ENCODE data around the gene ERFL. TPM values are rescaled to one million over a fixed set of nuclear protein-coding genes. Genes with fewer than 3 reads are reported as not detected.

The ERFL gene
- total and polyA plus RNA-seq, 2 donors (not counting 1 experiment from before 2014, with no cell fraction given): 2.3 to 5.5 TPM

DNA sequence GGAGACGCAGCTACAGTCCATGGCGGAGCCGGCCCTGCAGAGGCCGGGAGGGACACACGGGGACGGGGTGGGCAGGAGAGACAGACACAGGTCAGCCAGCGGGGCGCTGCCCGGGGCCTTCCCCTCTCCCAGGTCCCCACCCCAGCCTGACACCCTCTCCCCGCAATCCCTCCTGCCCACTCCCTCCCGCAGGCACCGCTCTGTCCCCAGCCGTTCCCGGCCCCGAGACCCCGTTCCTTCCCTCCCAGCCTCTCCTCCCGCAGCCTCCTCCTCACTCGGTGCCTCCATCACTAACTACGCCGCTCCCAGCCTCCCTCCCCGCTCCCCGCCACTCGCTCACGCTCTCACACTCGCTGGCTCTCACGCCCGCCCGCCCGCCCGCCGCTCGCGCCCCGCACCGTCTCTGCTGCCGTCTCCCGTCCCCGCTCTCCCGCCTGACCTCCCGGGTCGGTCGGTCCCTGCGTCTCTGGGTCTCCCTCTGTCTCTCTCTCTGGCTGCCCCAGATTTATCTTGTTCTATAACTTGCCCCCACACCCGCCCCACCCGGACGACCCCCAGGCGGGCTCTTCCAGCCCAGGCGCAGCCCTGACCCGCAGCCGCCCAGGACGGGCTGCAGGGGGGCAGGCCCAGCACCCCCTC, 15.2 kb downstream of the ERFL start:
- Mint-ChIP-seq H3K4me3 (peak overlapping the region; percentile 52), H3K4me1 (peaks cover 39% of the 10 kb centered on the region), H3K27ac (no peak overlapping the region), H3K9me3 (ENCODE audit: insufficient read depth) (no peaks in the 10 kb centered on the region), H3K27me3 (peaks cover 18% of the 10 kb centered on the region)
- ChIA-PET POLR2A (interaction anchor here (0.6 to 1.7 kb wide), 2 partner anchors 9 to 38 kb away, joined by 3 to 5 read pairs; no protein-coding TSS in a partner anchor), CTCF (interaction anchor here (1.1 to 1.7 kb wide), 2 partner anchors 17 to 40 kb away, joined by 3 to 6 read pairs; no protein-coding TSS in a partner anchor)
- no peak overlapping the region for H3K9ac ChIP-seq (ENCODE audit: low read length)
- ATAC-seq (ENCODE audit: low read depth) (peak; percentile 12), DNase-seq (peak; percentile 54)
- no peak overlapping the region for H2AFZ ChIP-seq (ENCODE audit: insufficient read depth, low read depth, low read length, poor library complexity, severe bottlenecking)
- H3K36me3 ChIP-seq (replicated peaks in 1 of 2; ENCODE audit: control extremely low read depth in 1 of 2, control insufficient read depth in 1 of 2, extremely low read depth in 1 of 2, insufficient read depth in 2 of 2, low read length in 1 of 2): no peaks in the 10 kb centered on the region
- intact Hi-C loops (cut with micrococcal nuclease): no loop called here
- no peaks in the 10 kb centered on the region for H3K79me2 ChIP-seq (ENCODE audit: control insufficient read depth, insufficient read depth, low read length)
- no peak overlapping the region for H3K4me3 ChIP-seq (ENCODE audit: control extremely low read depth in 1 of 5, extremely low read depth in 1 of 5, insufficient read depth in 1 of 5, low read depth in 2 of 5, low read length in 4 of 5)
- peak overlapping the region; percentile 58 for H3K4me2 ChIP-seq (replicated peaks; ENCODE audit: low read depth, low read length, poor library complexity, severe bottlenecking)
- TF ChIP-seq CTCF (IDR thresholded peaks at IDR 0.05) (no peak), EZH2 (IDR thresholded peaks at IDR 0.05; ENCODE audit: borderline replicate concordance, insufficient read depth, low read depth, low read length, poor library complexity, severe bottlenecking) (peak; percentile 37)
- no peak overlapping the region for H3K27ac ChIP-seq (ENCODE audit: low read length in 2 of 2)
- 4% methylated on average over 40 of the region's 51 CpGs for WGBS (ENCODE audit: insufficient coverage)
- peaks cover 44 to 46% of the 10 kb centered on the region in 2 donors for H3K4me1 ChIP-seq (ENCODE audit: control insufficient read depth in 2 of 2, insufficient read depth in 2 of 2, low read length in 2 of 2)
- H3K27me3 ChIP-seq (replicated peaks in 1 of 4; ENCODE audit: control extremely low read depth in 1 of 4, control insufficient read depth in 3 of 4, insufficient read depth in 4 of 4, low read length in 3 of 4): peaks cover 0 to 55% (median 35%) of the 10 kb centered on the region in 4 experiments
- peaks cover 61% of the 10 kb centered on the region for H4K20me1 ChIP-seq (ENCODE audit: control insufficient read depth, insufficient read depth, low read length, poor library complexity, severe bottlenecking)
- H3K9me3 ChIP-seq (ENCODE audit: control extremely low read depth in 1 of 3, control insufficient read depth in 2 of 3, insufficient read depth in 1 of 3, low read length in 2 of 3): peaks cover 0 to 15% (median 0%) of the 10 kb centered on the region in 3 donors
